Hypothalamus (tissue), 51 donors: Measurements from ENCODE around the gene SGSH.
A peak's percentile ranks its signal among the peaks of the same experiment; 100 is the strongest.
"Not testable (repeated sequence)": the region's sequence is repeated elsewhere in the genome, so short reads cannot be mapped to it uniquely, and the experiment has no call there.

ENCODE experiments used
- DNase-seq, 51 donors: peaks; one replicate each; lab custom pipeline; 2025; lab: John Stamatoyannopoulos, UW

Gene SGSH

DNA sequence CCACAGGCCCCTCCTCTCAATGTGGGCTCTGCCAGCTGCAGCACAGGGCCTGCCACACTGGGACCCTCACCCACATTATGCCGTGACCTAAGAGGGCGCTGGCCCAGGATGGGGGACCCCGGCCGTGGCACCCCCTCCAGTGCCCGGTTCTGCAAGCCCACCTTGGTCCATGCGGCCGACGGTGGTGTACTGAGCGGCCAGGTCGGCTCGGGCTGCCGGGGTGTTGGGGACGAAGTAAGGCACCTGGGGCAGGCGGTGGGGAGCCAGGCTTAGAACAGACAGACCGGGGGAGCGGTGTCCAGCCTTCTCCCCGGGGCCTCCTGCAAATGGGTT, 6.5 kb downstream of the SGSH start:
- DNase-seq = no peak

GRCh38 chr17:80212962-80213642, 7.0 kb downstream of the SGSH start:
- DNase-seq = no peak

- DNase-seq = no peak
Observed at GRCh38 chr17:80212511-80212910, 7.6 kb downstream of the SGSH start.

DNA sequence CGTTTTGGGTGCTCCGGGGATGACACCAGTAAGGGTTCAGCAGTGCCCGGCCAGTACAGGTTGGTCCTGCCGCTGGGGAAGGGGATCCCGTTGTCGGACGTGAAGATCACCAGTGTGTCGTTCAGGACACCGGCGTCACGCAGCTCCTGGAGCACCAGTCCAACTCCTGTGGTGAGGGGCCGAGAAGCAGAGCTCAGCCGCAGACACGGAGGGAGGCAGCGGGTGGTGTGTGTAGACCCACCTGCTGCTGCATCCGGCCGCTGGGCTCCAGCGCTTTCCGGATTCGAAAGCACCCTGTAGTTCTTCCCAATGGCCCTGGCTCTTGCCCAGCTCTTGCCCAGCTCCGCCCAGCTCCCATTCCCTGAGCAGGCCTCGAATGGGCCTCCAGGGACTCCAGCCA, 8.0 kb downstream of the SGSH start:
- no peak for DNase-seq

GRCh38 chr17:80210348-80211108, 9.6 kb downstream of the SGSH start:
- no peak for DNase-seq

GRCh38 chr17:80209765-80210164, 10.4 kb downstream of the SGSH start:
- no peak for DNase-seq

DNA sequence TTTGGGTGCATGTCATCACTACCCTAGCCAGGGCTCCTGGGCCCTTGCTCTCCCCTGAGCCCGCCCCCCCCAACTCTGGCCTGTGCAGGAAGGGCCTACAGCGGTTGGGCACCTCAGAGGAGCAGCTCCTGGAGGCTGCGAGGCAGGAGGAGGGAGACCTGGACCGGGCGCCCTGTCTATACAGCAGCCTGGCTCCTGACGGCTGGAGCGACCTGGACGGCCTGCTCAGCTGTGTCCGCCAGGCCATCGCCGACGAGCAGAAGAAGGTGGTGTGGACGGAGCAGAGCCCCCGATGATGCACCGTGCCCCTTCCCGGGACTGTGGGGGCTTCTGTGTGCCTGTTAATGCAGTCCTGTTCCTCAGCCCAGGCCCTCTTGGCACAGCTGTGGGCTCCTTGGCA, 12.1 kb downstream of the SGSH start:
- no peak for DNase-seq

- DNase-seq = no peak
Observed at GRCh38 chr17:80205811-80206210, 14.3 kb downstream of the SGSH start.

DNA sequence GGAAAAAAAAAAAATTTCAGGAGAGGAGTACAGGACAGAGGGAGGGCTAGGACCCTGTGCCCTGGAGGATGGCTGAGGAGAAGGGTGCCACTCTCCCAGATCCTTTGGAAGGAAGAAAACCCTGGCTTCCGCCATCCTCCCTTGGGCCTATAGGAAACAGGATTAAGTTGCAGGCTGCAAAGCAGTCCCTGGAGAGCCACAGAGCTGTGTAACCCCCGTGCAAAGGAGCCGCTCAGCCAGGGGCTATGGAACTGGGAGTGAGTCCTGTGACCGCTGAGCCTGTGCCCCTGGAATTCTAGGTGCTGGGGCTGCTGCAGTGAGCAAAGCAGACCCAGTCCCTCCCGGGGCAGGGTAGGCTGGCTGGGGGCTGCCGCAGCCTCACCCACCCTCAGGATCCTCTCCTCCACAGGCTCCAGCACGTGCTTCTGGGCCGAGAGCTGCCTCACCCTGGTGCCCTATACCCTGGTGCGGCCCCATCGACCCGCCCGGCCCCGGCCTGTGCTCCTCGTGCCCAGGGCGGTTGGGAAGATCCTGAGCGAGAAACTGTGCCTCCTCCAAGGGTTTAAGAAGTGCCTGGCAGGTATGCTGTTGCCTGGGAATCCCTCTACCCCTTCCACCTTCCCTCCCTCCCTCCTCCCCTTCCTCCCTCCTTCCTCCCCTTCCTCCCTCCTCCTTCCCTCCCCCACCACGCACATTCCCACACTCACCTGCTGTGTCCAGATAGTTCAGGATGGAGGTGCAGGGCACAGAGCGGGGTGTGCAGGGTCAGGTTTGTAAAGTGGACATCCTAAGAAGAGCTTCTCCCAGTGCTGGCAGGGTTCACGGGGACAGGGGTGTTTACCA, 15.3 kb downstream of the SGSH start:
- no peak for DNase-seq

DNA sequence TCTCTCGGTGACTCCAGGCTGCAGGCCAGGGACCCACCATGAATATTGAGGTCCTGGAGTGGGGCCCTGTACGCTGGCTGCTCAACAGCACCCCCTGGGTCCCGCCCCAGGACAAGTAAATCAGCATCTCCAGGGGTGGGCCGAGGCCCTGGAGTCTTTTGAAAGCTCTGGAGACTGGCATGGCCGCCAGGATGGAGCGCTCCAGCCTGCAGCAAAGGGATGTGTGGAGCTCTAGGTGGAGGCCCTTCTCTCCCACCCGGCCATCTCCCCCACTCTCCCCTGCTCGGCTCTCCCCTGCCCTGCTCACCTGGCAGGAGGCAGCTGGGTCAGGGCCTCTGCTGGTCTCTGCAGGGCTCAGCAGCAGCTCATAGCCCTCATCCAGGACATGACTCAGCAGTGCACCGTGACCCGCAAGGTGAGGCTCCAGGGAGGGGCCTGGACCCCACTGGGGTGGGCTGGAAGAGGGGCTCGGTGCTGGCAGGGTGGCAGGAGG, 16.6 kb downstream of the SGSH start:
- peak in 1 of 51 donors; percentile 14 for DNase-seq

DNA sequence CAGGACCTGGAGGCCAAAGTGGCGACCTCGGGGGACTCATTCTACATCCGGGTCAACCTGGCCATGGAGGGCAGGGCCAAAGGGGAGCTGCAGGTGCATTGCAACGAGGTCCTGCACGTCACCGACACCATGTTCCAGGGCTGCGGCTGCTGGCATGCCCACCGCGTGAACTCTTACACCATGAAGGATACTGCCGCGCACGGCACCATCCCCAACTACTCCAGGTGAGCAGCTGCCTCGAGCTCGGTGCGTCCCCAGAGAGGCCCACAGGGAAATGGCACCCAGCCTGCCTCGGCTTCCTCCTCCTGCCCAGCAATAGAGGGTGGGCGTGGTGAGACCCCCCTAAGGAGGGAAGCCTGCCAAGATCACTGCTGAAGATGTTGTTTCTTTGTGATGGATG, 17.9 kb downstream of the SGSH start:
- DNase-seq = no peak

- DNase-seq = no peak
Observed at GRCh38 chr17:80201446-80201845, 18.7 kb downstream of the SGSH start.

GRCh38 chr17:80199295-80199694, 20.8 kb downstream of the SGSH start:
- DNase-seq = not testable (repeated sequence)

DNA sequence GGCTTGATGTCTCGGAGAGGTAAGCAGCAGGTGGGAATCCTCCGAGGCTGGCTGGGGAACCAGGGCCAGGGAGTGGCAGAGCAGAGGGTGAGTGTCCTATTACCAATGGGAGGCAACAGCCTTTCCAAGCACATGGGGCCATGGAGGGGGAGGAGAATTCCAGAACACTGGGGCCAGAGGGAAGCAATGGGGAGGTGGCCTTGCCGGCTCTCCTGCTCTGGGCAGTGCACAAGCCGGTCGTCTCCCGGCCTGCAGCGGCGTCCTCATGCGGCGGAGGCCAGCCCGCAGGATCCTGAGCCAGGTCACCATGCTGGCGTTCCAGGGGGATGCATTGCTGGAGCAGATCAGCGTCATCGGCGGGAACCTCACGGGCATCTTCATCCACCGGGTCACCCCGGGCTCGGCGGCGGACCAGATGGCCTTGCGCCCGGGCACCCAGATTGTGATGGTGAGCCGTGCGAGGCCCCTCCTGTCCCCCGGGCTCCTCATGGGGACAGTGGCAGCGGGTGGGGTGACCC, 21.9 kb downstream of the SGSH start:
- DNase-seq = no peak

GRCh38 chr17:80196652-80197051, 23.5 kb downstream of the SGSH start:
- DNase-seq = no peak

- DNase-seq = peak in 2 of 51 donors; percentile 9 to 28
Observed at GRCh38 chr17:80195671-80196529, 24.2 kb downstream of the SGSH start.

GRCh38 chr17:80195141-80195540, 25.0 kb downstream of the SGSH start:
- no peak for DNase-seq

DNA sequence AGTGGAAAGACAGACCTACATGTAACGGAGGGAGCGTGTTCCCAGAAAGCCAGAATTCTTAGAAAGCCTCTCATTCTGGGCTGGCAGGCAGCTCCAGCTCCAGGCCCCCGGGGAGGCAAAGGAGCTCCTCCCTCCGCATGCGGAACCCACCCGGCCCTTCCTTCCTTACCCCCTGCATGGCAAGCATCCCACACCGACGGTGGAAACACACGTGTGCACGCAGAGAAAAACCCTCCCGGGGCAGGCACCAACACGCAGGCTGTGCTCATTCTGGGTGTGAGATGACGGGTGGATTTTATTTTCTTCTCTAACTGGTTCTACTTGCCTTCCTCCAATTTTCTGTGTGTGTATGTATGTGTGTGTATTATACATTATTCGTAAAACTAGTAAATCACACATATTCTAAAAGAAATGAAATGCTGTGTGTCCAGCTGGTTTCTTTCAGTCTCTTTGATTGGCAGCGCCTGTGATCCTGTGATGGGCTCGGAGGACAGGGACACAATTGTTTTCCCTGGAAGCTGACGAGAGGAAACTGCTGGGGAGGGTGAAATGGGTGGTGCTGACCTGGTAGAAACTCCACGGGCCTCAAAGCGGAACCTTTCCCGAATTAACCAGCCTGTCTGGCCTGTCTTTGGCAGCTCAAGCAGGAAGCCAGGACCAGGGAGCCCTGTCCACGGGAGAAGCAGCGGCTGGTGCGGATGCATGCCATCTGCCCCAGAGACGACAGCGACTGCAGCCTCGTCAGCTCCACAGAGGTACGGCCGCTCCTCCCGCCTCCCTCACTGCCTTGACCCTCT, 28.1 kb downstream of the SGSH start:
- DNase-seq = peak in 33 of 51 donors; percentile 3 to 68 (median 33)

DNA sequence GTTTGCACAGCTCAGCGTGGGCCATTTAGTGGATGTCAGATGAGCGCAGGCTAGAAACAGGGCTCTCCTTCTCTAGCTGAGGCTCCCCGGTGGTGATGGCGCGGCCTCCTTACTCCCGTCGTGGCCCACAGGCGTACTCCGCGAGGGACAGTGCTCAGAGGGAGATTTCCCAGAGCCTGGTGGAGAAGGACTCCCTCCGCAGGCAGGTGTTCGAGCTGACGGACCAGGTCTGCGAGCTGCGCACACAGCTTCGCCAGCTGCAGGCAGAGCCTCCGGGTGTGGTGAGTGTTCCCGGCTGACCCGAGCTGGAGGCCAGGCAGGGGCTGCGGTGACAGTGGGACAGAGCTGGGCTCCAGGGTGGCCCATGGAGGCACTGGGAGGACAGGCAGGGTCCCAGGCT, 28.9 kb downstream of the SGSH start:
- DNase-seq = no peak
